HG03045 (cell line): ENCODE results near the gene EXOC2.
"Not testable (repeated sequence)": the region's sequence is repeated elsewhere in the genome, so short reads cannot be mapped to it uniquely, and the experiment has no call there.

Source experiments
- ATAC-seq: cut with Tn5 transposase; IDR thresholded peaks from one replicate; pipeline ENCODE4 v1.9.1; 2021; ENCODE audit warnings: mild to moderate bottlenecking, moderate library complexity; ENCODE audit not compliant: unreplicated experiment

EXOC2 gene

DNA sequence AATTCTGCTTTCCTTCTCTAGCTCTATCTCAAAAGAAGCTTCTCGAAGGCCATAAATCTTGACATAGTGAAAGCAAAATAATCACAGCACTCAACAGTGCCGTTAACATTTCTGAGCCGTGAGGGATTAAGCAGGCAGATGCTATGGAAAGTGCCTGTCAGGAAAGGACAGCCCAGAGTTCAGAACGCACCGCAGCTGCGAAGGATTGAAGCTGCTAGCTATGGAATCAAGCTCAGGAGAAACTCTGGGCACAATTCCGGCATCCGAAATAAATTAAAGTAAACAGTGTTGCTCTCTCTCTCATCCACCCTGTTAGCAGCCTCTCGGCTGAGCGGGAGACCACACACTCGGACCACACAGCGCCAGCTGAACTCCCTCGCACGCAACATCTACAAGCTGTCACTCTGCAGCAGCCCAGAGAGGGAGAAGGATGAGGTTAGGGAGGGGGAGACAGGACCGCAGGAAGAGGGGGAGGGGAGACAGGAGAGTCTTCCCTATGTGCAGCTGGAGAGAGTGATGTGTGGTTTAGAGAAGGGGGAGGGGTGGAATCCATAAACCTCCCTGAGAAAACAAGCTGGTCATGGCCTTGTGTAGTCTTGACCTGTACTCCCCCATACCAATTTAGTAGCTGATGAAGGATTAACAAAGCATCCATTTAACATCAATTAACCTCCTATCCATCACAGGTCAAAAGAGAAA lies 9.0 kb downstream of the EXOC2 start:
- ATAC-seq: no peak

DNA sequence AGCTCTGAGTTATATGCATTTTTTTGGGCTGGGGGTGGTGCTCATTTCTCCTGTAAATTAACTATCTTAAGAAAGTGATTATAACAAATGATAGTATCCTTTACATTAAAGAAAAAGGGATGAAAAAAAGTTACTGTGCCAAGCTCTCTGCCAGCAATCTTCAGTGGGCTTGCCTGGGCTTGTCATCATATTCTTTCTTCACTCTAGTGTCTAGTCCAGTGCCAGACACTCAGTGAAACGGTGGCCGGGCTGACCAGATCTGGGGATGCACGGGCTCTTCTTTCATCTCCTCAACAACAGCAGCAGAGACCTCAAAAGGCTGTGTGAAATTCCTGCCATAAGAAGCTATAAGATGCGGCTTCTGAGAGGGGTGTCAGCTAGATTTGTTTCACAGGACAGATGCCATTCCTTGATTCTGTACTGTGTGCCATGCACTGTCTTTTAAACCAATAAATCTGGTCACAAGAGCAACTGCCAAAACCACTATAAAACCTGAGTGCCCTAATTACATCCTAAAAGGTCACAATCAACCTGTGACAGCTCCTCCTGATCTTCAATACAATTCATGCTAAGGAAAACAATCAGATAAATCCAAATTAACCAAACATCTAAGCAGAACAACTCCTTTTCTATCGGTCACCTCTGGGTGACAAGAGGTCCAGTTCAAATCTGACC lies 12.1 kb downstream of the EXOC2 start:
- ATAC-seq: no peak

DNA sequence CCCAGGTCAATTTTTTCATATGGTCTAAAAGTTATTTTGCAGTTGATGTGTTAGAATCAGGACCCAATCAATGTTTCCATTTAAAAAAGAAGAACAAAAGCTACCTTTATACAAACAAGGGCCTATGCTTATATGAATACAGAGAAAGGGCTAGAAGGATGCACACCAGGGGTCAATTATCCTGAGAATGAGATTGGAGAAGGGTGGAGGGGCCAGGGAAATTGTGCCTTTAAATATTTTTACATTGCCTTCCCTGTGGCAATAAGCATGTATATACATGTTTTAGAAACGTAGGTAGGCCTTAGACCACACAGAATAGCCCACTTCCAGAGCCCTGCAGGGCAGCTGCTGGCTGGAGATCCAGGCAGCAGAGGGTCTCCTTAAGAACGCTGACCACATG lies 12.7 kb downstream of the EXOC2 start:
- ATAC-seq: no peak

DNA sequence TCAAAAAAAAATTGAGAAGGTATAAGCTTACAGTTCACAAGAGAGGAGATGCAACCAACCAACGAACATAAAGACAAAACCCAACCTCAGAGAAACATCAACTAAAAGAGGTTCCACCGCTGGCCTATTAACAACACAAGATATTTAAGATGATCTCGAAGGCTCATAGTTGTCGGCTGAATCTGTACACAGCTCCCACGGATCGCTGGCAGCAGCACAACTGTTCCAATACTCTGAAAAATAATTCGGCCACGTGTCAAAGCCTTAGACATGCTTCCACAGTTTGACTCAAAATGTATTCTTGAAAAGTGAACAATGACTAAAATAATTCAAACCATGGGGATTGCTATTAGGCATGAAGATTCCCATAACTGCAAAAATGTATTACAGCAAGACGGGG lies 13.7 kb downstream of the EXOC2 start:
- no peak for ATAC-seq

DNA sequence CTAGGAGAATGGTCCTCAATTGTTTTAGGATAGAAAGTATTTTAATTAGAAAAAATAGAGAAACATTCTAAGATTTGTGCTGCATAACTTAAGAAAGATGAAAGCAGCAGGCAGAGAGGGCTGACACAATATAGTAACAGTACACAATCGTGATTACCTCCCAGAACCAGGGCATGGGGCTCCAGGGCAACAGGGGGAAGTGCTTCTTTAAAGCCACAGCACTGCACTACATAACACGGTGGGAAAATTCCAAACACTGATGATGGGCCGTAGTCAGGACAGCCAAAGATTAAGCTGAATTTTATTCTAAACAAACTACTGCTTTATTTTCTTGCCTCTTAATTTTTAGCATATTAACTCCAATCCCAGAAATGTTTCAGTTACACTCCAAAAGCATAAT lies 14.4 kb downstream of the EXOC2 start:
- no peak for ATAC-seq

DNA sequence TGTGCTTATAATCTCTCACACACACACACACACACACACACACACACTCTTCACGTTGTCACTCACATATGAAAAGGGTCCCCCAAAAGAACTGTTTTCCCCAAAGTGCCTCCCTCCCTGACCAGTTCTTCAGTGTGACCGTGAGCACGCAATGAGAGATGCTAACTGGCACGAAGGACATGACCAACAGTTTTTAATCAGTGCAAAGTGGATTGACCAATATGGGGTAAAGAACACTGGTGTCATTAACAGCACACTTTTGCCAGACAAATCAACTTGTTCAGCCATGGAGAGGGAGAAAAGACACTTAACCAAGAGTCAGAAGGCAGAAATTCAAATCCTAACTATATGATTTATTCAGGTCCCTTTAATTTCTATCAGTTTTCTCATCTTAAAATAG lies 15.0 kb downstream of the EXOC2 start:
- ATAC-seq: no peak

DNA sequence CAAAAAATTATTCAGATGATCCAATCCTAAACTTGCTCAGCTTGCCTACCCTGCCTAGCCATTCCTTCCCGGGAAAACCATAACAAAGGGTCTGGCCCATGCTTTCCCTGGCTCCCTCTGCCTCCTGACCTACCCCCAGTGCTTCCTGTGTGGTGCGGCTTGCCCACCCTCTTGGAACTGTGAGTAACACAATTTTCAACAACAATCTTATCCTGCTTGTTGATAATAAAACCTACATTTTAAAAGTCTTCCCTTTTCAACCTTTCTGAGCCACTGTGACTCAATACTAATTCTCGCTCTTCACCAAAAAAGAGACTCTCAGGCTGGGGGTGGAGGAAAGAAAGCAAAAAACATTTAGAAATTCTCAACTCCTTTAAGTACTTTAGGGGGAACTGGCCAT lies 18.0 kb downstream of the EXOC2 start:
- no peak for ATAC-seq

DNA sequence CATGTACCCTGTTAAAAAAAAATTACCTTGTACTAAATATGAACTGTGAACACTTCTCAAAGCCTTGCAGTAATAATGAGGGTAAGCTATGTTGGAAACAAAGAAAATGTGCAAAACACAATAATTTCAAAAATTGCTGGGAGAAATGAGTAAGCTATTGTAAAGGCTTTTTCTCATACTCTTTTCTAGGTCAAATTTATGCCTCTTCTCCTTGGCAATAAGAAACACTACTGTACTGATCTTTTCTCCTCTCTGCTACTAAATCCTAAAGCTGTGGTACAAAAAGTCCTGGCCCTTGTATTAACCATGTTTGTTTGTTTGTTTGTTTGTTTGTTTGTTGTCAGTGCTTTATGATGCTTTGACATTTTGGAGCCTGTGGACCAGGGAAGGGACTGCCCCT lies 18.5 kb downstream of the EXOC2 start:
- ATAC-seq: no peak

DNA sequence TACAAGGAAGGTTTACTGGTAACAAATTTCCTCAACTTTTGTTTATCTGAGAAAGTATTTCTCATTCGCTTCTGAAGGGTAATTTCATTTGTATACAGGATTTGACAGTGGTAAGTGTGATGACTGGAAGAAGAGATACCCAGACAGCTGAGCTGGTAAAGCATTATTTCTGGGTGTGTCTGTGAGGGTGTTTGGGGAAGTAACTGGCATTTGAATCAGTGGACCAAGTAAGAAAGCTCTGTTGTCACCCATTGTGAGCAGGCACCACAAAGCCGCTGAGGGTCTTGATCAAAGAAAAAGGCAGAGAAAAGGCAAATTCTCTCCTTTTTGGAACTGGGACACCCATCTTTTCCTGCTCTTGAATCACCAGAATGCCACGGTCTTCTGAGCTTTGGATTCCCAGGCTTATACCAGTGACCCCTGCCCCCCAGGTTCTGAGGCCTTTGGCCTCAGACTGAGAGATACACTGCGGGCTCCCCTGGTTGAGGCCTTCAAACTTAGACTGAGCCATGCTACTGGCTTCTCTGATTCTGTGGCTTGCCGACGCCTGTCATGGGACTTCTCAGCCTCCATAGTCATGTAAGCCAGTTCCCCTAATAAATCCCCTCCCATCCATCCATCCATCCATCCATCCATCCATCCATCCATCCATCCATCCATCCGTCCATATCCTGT lies 25.5 kb downstream of the EXOC2 start:
- no peak for ATAC-seq

DNA sequence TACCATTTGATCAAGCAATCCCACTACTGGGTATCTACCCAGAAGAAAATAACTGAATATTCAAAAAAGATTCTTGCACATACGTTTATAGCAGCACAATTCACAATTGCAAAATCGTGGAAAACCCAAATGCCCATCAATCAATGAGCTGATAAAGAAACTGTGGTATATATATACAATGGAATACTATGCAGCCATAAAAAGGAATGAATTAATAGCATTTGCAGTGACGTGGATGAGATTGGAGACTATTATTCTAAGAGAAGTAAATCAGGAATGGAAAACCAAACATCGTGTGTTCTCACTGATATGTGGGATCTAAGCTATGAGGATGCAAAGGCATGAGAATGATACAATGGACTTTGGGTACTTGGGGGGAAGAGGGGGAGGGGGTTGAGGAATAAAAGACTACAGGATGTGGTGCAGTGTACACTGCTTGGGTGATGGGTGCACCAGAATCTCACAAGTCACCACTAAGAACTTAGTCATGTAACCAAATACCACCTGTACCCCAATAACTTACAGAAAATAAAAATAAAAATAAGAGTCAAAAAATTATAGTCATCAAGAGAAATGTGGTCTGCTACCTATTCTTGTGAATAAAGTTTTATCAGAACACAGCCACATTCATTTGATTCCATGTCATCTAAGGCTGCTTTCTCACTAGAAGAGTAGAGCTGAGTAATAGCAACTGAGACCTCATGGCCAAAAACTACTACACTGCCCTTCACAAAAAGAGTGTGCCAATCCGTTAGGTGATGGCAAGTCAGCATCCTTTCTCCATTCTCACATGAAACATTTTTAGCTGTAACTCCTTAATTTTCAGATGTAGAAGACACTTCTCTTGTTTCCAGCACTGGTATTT lies 27.3 kb downstream of the EXOC2 start:
- ATAC-seq: no peak

DNA sequence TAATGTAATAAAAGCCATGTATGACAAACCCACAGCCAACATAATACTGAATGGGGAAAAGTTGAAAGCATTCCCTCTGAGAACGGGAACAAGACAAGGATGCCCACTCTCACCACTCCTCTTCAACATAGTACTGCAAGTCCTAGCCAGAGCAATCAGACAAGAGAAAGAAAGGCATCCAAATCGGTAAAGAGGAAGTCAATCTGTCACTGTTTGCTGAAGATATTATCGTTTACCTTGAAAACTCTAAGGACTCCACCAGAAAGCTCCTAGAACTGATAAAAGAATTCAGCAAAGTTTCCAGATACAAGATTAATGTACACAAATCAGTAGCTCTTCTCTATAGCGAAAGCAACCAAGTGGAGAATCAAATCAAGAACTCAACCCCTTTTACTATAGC lies 29.2 kb downstream of the EXOC2 start:
- ATAC-seq: not testable (repeated sequence)

DNA sequence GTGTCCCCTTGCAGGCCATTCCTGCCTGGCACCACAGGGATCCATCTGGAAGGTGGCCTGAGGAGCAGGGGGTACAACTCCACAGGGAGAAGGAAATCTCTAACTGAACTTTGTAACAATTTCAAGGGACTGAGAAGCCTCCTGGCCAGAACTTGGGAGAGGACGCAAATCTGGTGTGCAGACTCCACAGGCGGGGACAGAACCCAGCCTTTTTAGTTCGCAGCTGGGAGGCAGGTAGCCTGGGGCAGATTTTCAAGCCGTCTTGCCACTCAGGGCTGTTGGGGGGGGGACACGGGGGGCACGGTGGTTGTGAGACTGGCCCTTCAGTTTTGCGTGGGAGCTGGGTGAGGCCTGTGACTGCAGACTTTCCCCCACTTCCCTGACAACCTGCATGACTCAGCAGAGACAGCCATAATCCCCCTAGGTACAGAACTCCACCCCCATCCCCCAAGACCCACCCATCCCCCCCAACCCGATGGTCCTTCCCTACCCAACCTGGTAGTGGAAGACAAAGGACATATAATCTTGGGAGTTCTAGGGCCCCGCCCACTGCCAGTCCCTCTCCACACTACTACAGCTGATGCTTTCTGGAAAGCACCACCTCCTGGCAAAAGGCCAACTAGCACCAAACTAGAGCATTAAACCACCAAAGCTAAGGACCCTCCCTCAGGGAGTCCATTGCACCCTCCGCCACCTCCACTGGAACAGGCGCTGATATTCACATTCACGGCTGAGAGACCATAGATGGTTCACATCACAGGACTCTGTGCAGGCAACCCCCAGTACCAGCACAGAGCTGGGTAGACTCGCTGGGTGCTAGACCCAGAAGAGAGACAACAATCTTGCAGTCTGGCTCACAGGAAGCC lies 33.0 kb downstream of the EXOC2 start:
- no peak for ATAC-seq

DNA sequence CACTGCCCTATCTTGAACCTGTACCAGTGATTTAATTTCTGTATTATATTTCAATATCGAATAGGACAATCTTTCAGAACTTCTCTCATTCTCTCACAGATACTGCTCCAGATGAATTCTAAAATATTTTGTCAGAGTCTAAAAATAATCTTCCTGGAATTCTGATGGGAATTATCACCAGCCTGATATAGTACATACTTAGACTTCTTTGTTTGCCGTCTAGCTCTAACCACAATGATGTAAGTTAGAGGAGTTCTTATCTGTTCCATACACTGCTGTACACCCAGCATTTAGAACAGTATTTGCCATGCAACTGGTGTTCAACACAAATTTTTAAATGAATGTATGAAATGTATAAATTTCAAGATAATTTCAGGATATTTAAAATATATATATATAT lies 34.7 kb downstream of the EXOC2 start:
- no peak for ATAC-seq

DNA sequence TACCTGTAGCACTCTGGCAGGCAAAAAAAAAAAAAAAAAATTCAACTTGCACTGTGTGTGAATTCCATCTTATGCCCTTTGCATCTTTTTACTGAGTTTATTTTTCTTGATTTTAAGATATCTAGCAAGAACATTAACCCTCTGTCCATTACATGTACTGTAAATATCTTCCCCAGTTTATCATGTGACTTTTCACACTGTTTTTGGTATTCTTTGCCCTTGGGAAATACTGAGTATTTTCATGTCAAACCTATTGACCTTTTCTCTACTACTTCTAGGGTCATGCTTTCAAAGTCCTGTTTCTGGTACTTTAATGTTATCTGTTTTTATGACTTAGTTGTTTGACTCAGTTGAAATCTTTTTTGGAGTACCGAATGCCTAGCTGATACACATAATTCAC lies 35.2 kb downstream of the EXOC2 start:
- ATAC-seq: no peak

DNA sequence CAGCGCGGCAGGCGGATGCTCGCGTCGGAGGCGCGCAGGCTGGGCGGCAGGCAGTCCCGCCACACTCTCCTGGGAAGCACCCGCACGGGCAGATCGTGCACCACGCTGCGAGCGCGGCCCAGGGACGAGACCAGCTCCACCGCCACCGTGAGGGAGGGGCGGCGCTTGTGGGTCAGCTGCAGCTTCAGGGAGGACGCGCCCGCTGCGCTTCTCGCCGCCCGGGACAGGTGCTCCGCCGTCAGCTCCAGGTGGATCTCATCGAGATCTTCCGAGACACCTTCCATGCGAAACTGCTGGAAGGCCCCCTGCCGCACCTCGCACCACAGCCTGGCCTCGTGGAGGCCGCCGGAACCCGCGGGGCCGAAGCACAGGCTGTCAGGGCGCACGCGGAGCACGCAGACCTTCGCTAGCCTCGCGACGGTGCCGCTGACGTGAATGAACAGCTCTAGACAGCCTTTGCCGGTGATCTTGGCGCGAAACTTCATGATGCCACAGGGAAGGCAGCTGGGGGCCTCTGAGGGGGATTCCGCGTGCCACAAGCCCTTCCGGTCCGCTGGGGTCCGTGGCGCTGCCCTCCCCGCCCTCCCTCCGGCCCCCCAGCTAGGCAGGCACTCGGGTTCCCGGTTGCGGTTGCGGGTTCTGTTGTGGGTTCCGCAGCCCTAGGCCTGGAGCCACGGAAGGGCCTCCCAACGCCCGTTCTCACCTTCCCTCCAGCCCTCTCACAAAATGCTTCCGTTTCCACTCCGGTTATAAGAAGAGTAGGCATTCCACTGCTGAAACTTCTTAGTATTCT lies 36.3 kb downstream of the EXOC2 start, which contains the start of gene HUS1B:
TSS of gene HUS1B (minus strand) at position 641 of the 793 bp plus-strand sequence. CDS start at position 485, 156 bp downstream.
- ATAC-seq: no peak

DNA sequence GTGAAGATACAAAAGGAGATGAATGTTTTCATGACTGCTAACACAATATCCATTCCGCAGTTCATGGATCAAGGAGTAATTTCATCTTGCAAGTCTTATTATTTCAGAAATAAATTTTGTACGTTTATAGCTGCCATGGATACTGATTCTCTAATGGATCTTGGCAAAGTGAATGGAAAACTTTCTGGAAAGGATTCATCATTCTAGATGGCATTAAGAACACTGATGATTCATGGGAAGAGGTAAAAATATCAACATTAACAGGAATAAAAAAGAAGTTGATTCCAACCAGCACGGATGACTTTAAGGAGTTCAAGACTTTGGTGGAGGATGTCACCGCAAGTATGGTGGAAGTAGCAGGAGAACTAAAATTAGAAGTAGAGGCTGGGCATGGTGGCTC lies 38.8 kb downstream of the EXOC2 start:
- no peak for ATAC-seq

DNA sequence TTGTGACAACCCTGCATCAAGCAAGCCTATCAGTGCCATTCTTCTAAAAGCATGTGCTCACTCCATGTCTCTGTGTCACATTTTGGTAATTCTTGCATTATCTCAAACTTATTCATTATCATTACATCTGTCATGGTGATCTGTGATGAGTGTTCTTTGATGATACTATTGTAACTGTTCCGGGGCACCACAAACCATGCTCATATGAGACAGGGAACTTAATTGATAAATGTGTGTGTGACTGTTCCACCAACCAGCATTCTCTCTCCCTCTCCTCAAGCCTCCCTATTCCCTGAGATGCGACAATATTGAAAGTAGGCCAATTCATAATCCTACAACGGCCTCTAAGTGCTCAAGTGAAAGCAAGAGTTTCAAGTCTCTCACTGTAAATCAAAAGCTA lies 40.1 kb downstream of the EXOC2 start:
- no peak for ATAC-seq

DNA sequence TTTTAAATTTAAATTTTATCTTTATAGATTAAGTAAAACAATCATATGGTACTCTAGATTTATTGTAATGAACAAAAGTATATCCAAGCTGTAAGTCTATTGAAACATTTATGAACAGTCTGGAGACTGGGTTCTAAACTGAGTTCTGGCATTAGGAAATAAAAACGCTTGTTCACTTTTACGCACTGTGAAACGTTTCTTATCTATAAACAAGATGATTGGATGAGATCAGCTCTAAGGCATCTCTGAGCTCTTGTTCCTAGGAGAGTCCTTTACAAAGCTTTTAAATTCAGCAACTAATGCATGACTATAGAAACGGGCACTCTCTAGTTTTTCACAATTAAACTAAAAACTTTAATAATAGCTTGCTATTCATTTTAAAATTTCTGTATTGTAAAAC lies 42.8 kb downstream of the EXOC2 start:
- ATAC-seq: no peak

DNA sequence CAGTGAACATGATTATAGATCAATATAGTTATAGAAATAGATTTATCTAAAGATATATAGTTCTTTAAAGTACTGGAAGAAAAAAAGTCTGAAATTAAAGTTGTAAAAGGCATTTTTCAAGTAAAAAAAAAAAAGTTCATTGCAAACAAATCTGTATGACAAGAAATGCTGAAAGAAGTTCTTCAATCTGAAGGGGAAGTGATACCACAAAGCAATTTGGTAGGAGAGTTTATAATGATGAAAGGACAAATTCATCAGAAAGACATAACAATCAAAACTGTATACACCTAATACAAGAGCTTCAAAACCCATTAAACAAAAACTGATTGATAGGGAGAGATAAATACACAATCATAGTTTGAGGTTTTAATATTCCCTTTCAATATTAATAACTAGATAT lies 50.1 kb downstream of the EXOC2 start:
- ATAC-seq: no peak
